GM10248 (cell line): ENCODE measurements around the gene ROBO1.

Source experiments
- CTCF ChIA-PET: fragments of 300-600 bp; sonication (Branson Sonifier 250); formaldehyde crosslinking; extraction: SDS; loops from one replicate; lab custom pipeline; 2021; ENCODE audit warnings: antibody characterized with exemption; lab: Yijun Ruan, JAX
- POLR2A ChIA-PET: fragments of 350-650 bp; sonication (Branson Sonifier 250); formaldehyde crosslinking; extraction: SDS; loops from one replicate; lab custom pipeline; 2020; ENCODE audit warnings: antibody characterized with exemption; lab: Yijun Ruan, JAX
- DNase-seq: peaks from one replicate; pipeline ENCODE4 v3.0.0; 2012; ENCODE audit errors: extremely low spot score
- CTCF ChIP-seq: IDR thresholded peaks from 2 replicates; pipeline ENCODE4 v1.5.1; 2012; ENCODE audit warnings: mild to moderate bottlenecking, low read depth; ENCODE audit errors: extremely low read depth, missing control alignments, control extremely low read depth

ROBO1 gene

DNA sequence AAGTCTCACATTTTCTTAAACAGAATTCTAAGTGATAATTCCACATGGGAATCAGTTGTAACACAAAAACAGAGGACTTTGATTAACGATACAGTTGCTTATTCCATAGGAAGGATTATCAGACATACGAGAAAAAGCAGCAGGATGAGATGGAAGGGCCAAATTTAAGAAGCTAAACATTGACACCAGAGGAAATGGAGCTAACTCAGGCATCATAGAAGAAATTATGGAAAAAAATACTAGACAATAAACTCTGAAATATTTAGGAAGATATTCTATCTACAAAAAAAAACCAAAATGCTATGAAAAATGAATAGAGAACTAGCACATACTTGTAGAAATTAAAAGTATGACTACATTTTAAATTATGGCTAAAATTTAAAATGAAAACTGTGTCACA lies 776.1 kb downstream of the ROBO1 start:
- TF ChIP-seq CTCF = no peak
- POLR2A ChIA-PET = no interaction called here
- no peak for DNase-seq
- CTCF ChIA-PET = interaction anchor here (0.7 to 1.0 kb wide), 2 partner anchors 9 to 19 kb away, joined by 3 read pairs; no protein-coding TSS in a partner anchor

DNA sequence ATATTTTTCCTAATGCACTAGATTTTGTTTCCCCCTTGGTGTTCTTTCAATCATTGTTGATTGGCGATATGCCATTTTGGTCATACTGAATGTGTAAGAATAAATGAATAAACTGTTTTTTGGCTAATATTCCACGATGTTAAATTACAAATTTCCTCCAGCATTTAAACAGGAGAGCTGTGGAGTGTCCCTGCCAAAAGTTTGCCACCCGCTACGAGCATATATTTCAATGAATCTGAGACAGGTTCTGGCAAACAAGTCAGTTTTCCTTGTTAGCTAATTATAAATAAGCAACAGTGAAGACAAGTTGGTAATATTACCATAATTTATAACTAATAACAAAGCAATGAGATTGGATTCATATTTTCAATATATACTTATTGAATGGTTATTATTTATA lies 777.6 kb downstream of the ROBO1 start:
- no peak for TF ChIP-seq CTCF
- DNase-seq = no peak
- ChIA-PET POLR2A (no interaction called here), CTCF (no interaction called here)

- POLR2A ChIA-PET = no interaction called here
- no peak for TF ChIP-seq CTCF
- CTCF ChIA-PET = interaction anchor here (1.4 kb wide), 1 partner anchor 12 kb away, joined by 3 read pairs; no protein-coding TSS in a partner anchor
- no peak for DNase-seq
Observed at GRCh38 chr3:78988324-78988723, 779.5 kb downstream of the ROBO1 start.

DNA sequence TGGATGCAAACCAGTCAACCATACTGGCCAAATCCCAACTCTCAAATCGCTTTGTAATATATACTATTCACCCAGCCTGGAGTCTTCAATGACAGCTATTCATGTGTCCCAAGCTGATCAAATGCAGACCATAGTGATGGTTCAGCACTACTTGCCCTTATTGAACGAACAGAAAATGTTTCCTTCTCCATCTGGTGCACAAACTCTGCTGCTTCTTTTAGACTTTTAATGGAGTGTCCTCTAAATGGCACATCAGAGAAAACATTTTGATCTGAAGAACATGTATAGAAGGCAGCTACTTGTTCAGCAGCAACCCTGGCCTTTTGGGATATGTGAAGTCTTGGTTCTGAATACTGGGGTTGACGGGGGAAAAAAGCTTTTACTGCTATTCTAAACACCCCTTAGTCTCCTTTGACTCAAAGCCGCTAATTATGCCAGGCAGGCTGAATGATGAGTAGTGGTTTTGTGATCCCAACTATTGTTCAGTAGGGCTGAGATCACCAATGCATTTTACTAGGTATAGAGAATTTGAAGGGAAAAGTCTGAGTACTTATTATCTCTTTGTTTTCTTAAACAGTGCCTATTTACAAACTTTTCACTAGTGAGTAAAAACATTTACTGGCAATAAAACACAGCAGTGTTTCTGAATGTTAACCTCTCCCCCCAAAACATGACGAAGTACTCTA lies 781.2 kb downstream of the ROBO1 start:
- no peak for TF ChIP-seq CTCF
- ChIA-PET POLR2A (no interaction called here), CTCF (no interaction called here)
- no peak for DNase-seq

DNA sequence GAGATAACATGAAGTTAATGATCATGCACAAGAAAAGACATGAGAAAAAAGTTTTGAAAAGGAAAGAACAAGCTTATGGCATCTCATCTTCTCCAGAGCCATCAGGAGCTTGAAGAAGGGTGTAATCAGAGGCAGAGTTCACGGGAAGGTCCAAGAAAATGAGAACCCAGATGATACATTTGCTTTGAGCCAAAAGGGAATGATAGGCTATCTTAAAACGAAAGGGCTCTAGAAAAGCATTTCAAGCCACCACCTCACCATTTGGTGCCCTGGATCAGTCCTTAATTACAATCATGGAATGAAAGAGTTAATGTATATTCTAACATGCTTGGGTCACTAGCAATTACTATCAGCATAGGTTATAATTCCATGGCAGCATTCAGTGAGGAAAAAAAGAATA lies 781.8 kb downstream of the ROBO1 start:
- no peak for TF ChIP-seq CTCF
- no peak for DNase-seq
- POLR2A ChIA-PET = no interaction called here
- CTCF ChIA-PET = interaction anchor here (1.1 kb wide), 1 partner anchor 20 kb away, joined by 3 read pairs; no protein-coding TSS in a partner anchor

GRCh38 chr3:78979028-78979427 lies 788.8 kb downstream of the ROBO1 start:
- CTCF ChIA-PET = interaction anchor here (0.6 kb wide), 1 partner anchor 321 kb away, joined by 3 read pairs; no protein-coding TSS in a partner anchor
- no peak for DNase-seq
- TF ChIP-seq CTCF = no peak
- POLR2A ChIA-PET = no interaction called here
